SIG-M5 treated with dmso at 0.1 percent for 504 hours (cell line): ENCODE measurements around the gene BMP10.
A peak's percentile ranks its signal among the peaks of the same experiment; 100 is the strongest.

Source experiments
- DNase-seq: peaks from one replicate; lab custom pipeline; 2025; ENCODE audit not compliant: unreplicated experiment; lab: John Stamatoyannopoulos, UW

BMP10 gene

GRCh38 chr2:68871159-68871764 lies at the start of gene BMP10:
Gene BMP10, minus strand, starts transcription at chr2:68871397. Its CDS starts 39 bp downstream, at chr2:68871358.
- no peak for DNase-seq

DNA sequence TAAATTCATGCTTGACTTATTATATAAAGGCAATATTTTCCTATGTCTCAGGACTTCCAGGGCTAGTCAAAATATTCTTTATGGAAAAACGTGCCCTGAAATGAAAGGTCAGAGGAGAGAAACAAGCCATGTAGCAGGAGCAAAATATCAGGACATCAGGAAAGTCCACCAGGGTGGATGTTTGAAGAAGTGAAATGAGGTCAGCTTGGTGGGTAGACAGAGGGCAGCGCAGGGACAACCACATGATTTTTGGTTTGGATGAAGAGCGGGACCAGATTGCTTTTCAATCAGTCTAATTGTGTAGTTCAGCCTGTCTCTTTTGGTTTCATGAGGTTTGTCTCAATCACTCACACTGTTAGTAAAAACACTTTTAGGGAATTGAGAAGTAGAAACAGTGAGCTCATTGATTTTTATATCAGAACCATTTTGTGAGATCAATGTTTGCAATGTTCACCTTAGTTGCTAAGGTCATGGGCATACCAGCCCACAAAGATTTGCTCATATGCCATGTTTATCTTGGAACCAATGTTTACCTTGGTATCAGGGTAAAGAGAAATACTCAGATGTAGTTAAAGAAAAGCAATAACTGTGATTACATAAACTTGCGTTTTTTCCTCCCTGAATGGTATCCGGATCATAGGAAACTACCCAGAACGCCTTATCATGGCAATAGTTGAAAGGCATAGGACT lies 49.4 kb upstream of the BMP10 start:
- DNase-seq: no peak

- DNase-seq: no peak
These were observed 47.3 kb upstream of the BMP10 start for GRCh38 chr2:68918497-68918896.

DNA sequence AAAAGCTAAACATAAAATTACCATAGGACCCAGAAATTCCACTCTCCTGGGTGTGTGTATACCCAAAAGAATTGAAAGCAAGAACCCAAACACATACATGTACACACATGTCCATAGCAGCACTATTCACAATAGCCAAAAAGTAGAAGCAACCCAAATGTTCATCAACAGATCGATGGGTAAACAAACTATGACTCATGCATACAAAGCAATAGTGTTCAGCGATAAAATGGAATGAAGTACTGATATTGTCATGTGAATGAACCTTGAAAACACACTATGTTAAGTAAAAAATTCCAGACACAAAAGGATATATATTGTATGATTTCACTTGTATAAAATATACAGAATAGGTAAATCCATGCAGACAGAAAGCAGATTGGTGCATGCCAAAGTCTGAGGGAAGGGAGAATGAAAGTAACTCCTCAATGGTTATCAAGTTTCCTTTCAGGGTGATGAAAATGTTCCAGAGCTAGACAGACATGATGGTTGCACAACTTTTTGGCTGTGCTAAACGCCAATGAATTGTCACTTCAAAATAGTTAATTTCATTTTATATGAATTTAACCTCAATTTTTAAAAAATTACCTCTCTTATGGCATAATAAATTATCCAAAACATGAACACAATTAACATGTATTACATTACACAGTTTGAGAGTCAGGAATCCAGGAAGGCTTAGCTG lies 46.0 kb upstream of the BMP10 start:
- no peak for DNase-seq

- DNase-seq: no peak
These were observed 45.0 kb upstream of the BMP10 start for GRCh38 chr2:68916226-68916625.

DNA sequence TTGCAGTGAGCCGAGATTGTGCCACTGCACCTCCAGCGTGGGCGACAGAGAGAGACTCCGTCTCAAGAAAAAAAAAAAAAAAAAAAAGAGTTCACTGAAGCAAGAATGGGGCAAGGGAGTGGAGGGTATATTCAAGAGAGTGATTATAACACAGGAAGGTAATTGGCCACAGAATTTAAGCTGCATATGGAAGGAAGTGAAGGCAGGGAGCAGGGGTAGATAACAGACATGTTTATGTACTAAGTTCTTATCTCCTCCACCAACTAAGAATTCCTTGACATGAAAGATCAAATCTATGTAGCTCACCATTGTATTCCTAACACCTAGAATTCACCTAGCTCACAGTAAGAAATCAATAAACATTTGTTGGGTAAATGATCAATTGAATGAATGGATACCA lies 44.2 kb upstream of the BMP10 start:
- DNase-seq: no peak

GRCh38 chr2:68913359-68913758 lies 42.2 kb upstream of the BMP10 start:
- DNase-seq: no peak

- peak; percentile 36 for DNase-seq
These were observed 41.5 kb upstream of the BMP10 start for GRCh38 chr2:68912732-68913131.

DNA sequence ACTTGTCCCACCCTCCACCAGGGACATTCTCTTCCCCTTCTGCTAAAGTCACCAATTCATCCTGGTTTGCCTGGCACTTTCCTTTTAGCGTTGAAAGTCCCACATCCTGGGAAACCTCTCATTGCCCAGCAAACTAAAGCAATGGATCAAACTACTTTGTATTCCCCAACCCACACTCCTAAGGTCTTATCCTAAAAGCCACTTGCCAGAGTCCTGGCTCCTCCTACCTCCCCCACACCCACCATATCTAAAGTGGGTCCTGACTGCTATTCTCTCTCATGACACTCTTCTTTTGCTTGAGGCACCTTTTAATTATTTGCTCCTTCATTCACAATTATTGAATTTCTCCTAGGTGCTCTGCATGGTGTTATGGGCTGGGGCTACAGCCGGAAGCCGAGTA lies 40.9 kb upstream of the BMP10 start:
- DNase-seq: no peak

GRCh38 chr2:68911709-68912108 lies 40.5 kb upstream of the BMP10 start:
- peak; percentile 15 for DNase-seq

- DNase-seq: no peak
These were observed 40.0 kb upstream of the BMP10 start for GRCh38 chr2:68911246-68911645.

GRCh38 chr2:68909793-68910674 lies 38.8 kb upstream of the BMP10 start:
- DNase-seq: peak; percentile 78

GRCh38 chr2:68908392-68908970 lies 37.3 kb upstream of the BMP10 start:
- DNase-seq: peak; percentile 99

- no peak for DNase-seq
These were observed 36.7 kb upstream of the BMP10 start for GRCh38 chr2:68907920-68908253.

- no peak for DNase-seq
These were observed 36.2 kb upstream of the BMP10 start for GRCh38 chr2:68907232-68907919.

GRCh38 chr2:68906716-68907115 lies 35.5 kb upstream of the BMP10 start:
- peak; percentile 14 for DNase-seq

GRCh38 chr2:68905116-68905515 lies 33.9 kb upstream of the BMP10 start:
- no peak for DNase-seq

- DNase-seq: no peak
These were observed 30.4 kb upstream of the BMP10 start for GRCh38 chr2:68901561-68901960.

GRCh38 chr2:68901199-68901514 lies 30.0 kb upstream of the BMP10 start:
- DNase-seq: no peak

DNA sequence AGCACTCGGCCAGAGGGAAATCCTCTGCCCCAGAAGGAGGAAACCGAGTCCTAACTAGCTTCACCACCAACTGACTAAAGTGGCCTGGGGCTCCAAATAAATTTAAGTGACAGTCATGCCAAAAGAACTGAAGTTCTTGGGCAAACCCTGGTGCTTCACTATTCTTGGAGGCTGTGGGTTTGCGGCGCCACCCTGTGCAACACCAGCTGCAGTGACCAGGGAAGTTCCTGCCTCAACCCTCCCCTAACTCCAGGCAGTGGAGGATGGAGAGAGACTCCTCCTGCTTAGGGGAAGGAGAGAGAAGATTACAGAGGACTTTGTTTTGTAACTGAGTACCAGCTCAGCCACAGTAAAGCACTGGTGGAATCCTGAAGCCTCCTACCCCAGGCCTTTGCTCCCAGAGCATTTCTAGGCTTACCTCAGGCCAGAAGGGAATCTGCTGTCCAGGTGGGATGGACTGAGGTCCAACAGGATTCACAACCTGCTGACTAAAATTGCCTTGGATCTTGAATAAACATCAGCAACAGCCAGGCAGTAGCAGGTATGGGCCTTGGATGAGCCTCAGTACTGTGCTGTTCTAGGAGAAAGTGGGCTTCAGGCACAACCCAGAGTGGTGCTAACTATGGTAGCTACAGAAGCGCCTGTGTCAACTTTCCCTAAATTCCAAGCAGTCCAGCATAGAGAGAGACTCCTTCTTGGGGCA lies 29.4 kb upstream of the BMP10 start:
- DNase-seq: no peak
